Mesodermal cell (in vitro differentiated cells): ENCODE data around the gene ZNF451.

Experiments used
- H3K27ac ChIP-seq: 2 replicates; pipeline ENCODE4 v1.7.0; 2013; ENCODE audit warnings: mild to moderate bottlenecking, low read depth, low read length, moderate library complexity; ENCODE audit not compliant: severe bottlenecking
- H3K36me3 ChIP-seq: 2 replicates; pipeline ENCODE4 v1.7.1; 2013; ENCODE audit warnings: mild to moderate bottlenecking, low read length, moderate library complexity; ENCODE audit not compliant: control insufficient read depth, insufficient read depth
- H3K4me1 ChIP-seq: one replicate; pipeline ENCODE4 v1.7.1; 2013; ENCODE audit warnings: mild to moderate bottlenecking, low read length; ENCODE audit not compliant: insufficient read depth, control insufficient read depth, poor library complexity, severe bottlenecking
- H3K4me3 ChIP-seq: 2 replicates; pipeline ENCODE4 v1.7.0; 2013; ENCODE audit warnings: low read length, control low read depth, mild to moderate bottlenecking; ENCODE audit not compliant: insufficient read depth, poor library complexity, severe bottlenecking; ENCODE audit errors: extremely low read depth
- H3K9me3 ChIP-seq: 2 replicates; pipeline ENCODE4 v1.7.1; 2013; ENCODE audit warnings: mild to moderate bottlenecking, low read length, moderate library complexity; ENCODE audit not compliant: control insufficient read depth
- WGBS, 2 experiments: methylation state at CpG; one replicate each; pipeline ENCODE4 v1.1.5; 2013; ENCODE audit warnings: missing lambda C conversion rate in 2 of 2; ENCODE audit not compliant: insufficient coverage in 2 of 2; 5-methylcytosine and 5-hydroxymethylcytosine counted together

ZNF451 gene

GRCh38 chr6:57147401-57147800 lies 57.4 kb downstream of the ZNF451 start:
- no peaks in the 10 kb centered on the region for H3K9me3 ChIP-seq
- H3K4me1 ChIP-seq = no peaks in the 10 kb centered on the region
- no peak overlapping the region for H3K27ac ChIP-seq
- H3K4me3 ChIP-seq = no peak overlapping the region
- H3K36me3 ChIP-seq = peaks cover 48% of the 10 kb centered on the region
- 96 to 100% methylated on average over 4 to 5 of the region's 5 CpGs for WGBS, 2 experiments

- H3K36me3 ChIP-seq = peaks cover 55% of the 10 kb centered on the region
- H3K4me1 ChIP-seq = no peaks in the 10 kb centered on the region
- no peak overlapping the region for H3K4me3 ChIP-seq
- no peak overlapping the region for H3K27ac ChIP-seq
- H3K9me3 ChIP-seq = no peaks in the 10 kb centered on the region
- WGBS, 2 experiments = 100% methylated on average over 3 to 4 of the region's 7 CpGs
Measured at GRCh38 chr6:57147955-57148858, 58.2 kb downstream of the ZNF451 start.

GRCh38 chr6:57158658-57159057 lies 68.7 kb downstream of the ZNF451 start:
- Histone ChIP-seq H3K4me3 (no peak overlapping the region), H3K36me3 (peaks cover 45% of the 10 kb centered on the region), H3K9me3 (no peaks in the 10 kb centered on the region), H3K27ac (no peak overlapping the region), H3K4me1 (no peaks in the 10 kb centered on the region)

- Histone ChIP-seq H3K4me1 (no peaks in the 10 kb centered on the region), H3K36me3 (peaks cover 41% of the 10 kb centered on the region), H3K27ac (no peak overlapping the region), H3K4me3 (no peak overlapping the region), H3K9me3 (no peaks in the 10 kb centered on the region)
- WGBS, 2 experiments = no CpG with 5 or more reads among the region's 2 CpGs
Measured at GRCh38 chr6:57159127-57159526, 69.1 kb downstream of the ZNF451 start.

GRCh38 chr6:57162028-57162427 lies 72.0 kb downstream of the ZNF451 start:
- Histone ChIP-seq H3K36me3 (peaks cover 33% of the 10 kb centered on the region), H3K27ac (no peak overlapping the region)

GRCh38 chr6:57162516-57162915 lies 72.5 kb downstream of the ZNF451 start:
- Histone ChIP-seq H3K9me3 (no peaks in the 10 kb centered on the region), H3K27ac (no peak overlapping the region), H3K4me1 (no peaks in the 10 kb centered on the region), H3K4me3 (no peak overlapping the region), H3K36me3 (peaks cover 35% of the 10 kb centered on the region)
- 100% methylated on average over 1 to 2 of the region's 3 CpGs for WGBS, 2 experiments

More at GRCh38 chr6:57162028-57162427, 72.0 kb downstream of the ZNF451 start:
- Histone ChIP-seq H3K9me3 (no peaks in the 10 kb centered on the region), H3K4me1 (no peaks in the 10 kb centered on the region), H3K4me3 (no peak overlapping the region)
- WGBS, 2 experiments = 100% methylated on average over 1 of the region's 2 CpGs; no CpG with 5 or more reads in 1 of the 2 experiments

GRCh38 chr6:57163956-57164355 lies 74.0 kb downstream of the ZNF451 start:
- no CpG with 5 or more reads among the region's 2 CpGs for WGBS, 2 experiments
- no peaks in the 10 kb centered on the region for H3K4me1 ChIP-seq
- no peak overlapping the region for H3K4me3 ChIP-seq
- H3K9me3 ChIP-seq = no peaks in the 10 kb centered on the region
- peaks cover 37% of the 10 kb centered on the region for H3K36me3 ChIP-seq
- H3K27ac ChIP-seq = no peak overlapping the region

GRCh38 chr6:57165080-57165479 lies 75.1 kb downstream of the ZNF451 start:
- H3K27ac ChIP-seq = no peak overlapping the region
- no peaks in the 10 kb centered on the region for H3K9me3 ChIP-seq
- no peak overlapping the region for H3K4me3 ChIP-seq
- peaks cover 36% of the 10 kb centered on the region for H3K36me3 ChIP-seq
- no peaks in the 10 kb centered on the region for H3K4me1 ChIP-seq
- WGBS, 2 experiments = no CpG with 5 or more reads among the region's 1 CpG

GRCh38 chr6:57172136-57173055 lies 82.4 kb downstream of the ZNF451 start, which contains the start of gene BAG2:
BAG2 (plus strand) TSS chr6:57172326; CDS start chr6:57172698, 372 bp downstream.
- H3K4me3 ChIP-seq = peak within 1 kb of the TSS; percentile 67
- H3K9me3 ChIP-seq = no peaks in the 10 kb centered on the region
- WGBS, 2 experiments = 0 to 1% methylated on average over 66 to 90 of the region's 97 CpGs
- H3K4me1 ChIP-seq = no peaks in the 10 kb centered on the region
- H3K27ac ChIP-seq = peak within 1 kb of the TSS; percentile 85
- peaks cover 14% of the 10 kb centered on the region for H3K36me3 ChIP-seq

GRCh38 chr6:57173056-57173885 lies 83.3 kb downstream of the ZNF451 start:
- no peaks in the 10 kb centered on the region for H3K9me3 ChIP-seq
- H3K4me1 ChIP-seq = no peaks in the 10 kb centered on the region
- peak overlapping the region; percentile 85 for H3K27ac ChIP-seq
- peak overlapping the region; percentile 67 for H3K4me3 ChIP-seq
- peaks cover 10% of the 10 kb centered on the region for H3K36me3 ChIP-seq
- 6 to 8% methylated on average over 8 to 13 of the region's 19 CpGs for WGBS, 2 experiments
